Gastroesophageal sphincter (tissue), 3 donors: ENCODE results near the gene FARS2.

Source experiments
- EP300 ChIP-seq: sonication (generic); formaldehyde crosslinking; IDR thresholded peaks from one replicate; pipeline ENCODE4 v1.6.1; 2017; ENCODE audit warnings: antibody characterized with exemption, mild to moderate bottlenecking
- POLR2A ChIP-seq, 2 donors: fragments of 450-650 bp; IDR thresholded peaks; one replicate each; pipeline ENCODE4 v1.6.1; 2017; ENCODE audit warnings: antibody characterized with exemption in 2 of 2, mild to moderate bottlenecking in 2 of 2, moderate library complexity in 1 of 2
- POLR2AphosphoS5 ChIP-seq: sonication (generic); formaldehyde crosslinking; IDR thresholded peaks from one replicate; pipeline ENCODE4 v1.6.1; 2017; ENCODE audit warnings: antibody characterized with exemption
- TF ChIP-seq, protein P1 (sequence below), 4 experiments: fragments of 200-600 bp in 2 of 4; fragments of 450-650 bp in 2 of 4; sonication (generic) in 1 of 4; IDR thresholded peaks; one replicate each; pipeline ENCODE4 v1.5.1; 2017 to 2019; ENCODE audit warnings: antibody characterized with exemption in 4 of 4, mild to moderate bottlenecking in 2 of 4, moderate library complexity in 2 of 4

GRCh38 chr6:5749651-5750215 lies 488.4 kb downstream of the FARS2 start:
- TF ChIP-seq, protein P1, sequence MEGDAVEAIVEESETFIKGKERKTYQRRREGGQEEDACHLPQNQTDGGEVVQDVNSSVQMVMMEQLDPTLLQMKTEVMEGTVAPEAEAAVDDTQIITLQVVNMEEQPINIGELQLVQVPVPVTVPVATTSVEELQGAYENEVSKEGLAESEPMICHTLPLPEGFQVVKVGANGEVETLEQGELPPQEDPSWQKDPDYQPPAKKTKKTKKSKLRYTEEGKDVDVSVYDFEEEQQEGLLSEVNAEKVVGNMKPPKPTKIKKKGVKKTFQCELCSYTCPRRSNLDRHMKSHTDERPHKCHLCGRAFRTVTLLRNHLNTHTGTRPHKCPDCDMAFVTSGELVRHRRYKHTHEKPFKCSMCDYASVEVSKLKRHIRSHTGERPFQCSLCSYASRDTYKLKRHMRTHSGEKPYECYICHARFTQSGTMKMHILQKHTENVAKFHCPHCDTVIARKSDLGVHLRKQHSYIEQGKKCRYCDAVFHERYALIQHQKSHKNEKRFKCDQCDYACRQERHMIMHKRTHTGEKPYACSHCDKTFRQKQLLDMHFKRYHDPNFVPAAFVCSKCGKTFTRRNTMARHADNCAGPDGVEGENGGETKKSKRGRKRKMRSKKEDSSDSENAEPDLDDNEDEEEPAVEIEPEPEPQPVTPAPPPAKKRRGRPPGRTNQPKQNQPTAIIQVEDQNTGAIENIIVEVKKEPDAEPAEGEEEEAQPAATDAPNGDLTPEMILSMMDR (IDR thresholded peaks at IDR 0.05) = no peak
- TF ChIP-seq EP300 = no peak
- TF ChIP-seq POLR2A (IDR thresholded peaks at IDR 0.05) = no peak
- no peak for TF ChIP-seq POLR2AphosphoS5
